Endothelial cell of umbilical vein (primary cell): Measurements from ENCODE around the gene MAST4. TPM values are rescaled to one million over a fixed set of nuclear protein-coding genes. Genes with fewer than 3 reads are reported as not detected.

Experiments
- BruUV-seq: library from RNA; stranded (reverse); fragments of 400-500 nt; replicated peaks from 2 replicates; lab custom pipeline; 2021; lab: Mats Ljungman, UMichigan
- CTCF ChIA-PET: fragments of 300-600, 350-600 bp; sonication (Branson Sonifier 250); formaldehyde crosslinking; loops from one replicate; lab custom pipeline; 2021; ENCODE audit warnings: antibody characterized with exemption, inconsistent platforms; lab: Charles Lee
- POLR2A ChIA-PET: fragments of 300-600, 350-600 bp; sonication (Branson Sonifier 250); formaldehyde crosslinking; loops from one replicate; lab custom pipeline; 2021; ENCODE audit warnings: antibody characterized with exemption, inconsistent platforms; lab: Charles Lee
- DNase-seq: peaks from one replicate; pipeline ENCODE4 v3.0.0-alpha.2; 2011; ENCODE audit warnings: low read depth, low spot score
- FAIRE-seq: peaks from 2 replicates; lab custom pipeline; 2011; peaks lifted over from hg19 to GRCh38; lab: Jason Lieb, UNC
- H2AFZ ChIP-seq: 2 replicates; pipeline ENCODE4 v1.6.0; 2012; ENCODE audit warnings: low read depth, low read length, control low read depth, inconsistent platforms
- H3K27ac ChIP-seq: 2 replicates; pipeline ENCODE4 v1.5.1; 2011; ENCODE audit warnings: low read depth, mild to moderate bottlenecking, control low read depth, low read length, moderate library complexity; ENCODE audit not compliant: insufficient read depth
- H3K27me3 ChIP-seq, 2 experiments: 2 replicates each; pipeline versions ENCODE4 v1.6.0 to v1.6.1; 2011; ENCODE audit warnings: low read length in 2 of 2, mixed read lengths in 1 of 2; ENCODE audit not compliant: control insufficient read depth in 2 of 2, insufficient read depth in 2 of 2
- H3K36me3 ChIP-seq, 2 experiments: 2 replicates in 1 of 2; 3 replicates in 1 of 2; pipeline ENCODE4 v1.5.1; 2011; ENCODE audit warnings: low read length in 2 of 2, mild to moderate bottlenecking in 1 of 2, moderate library complexity in 1 of 2; ENCODE audit not compliant: control insufficient read depth in 2 of 2, insufficient read depth in 2 of 2; ENCODE audit errors: extremely low read depth in 1 of 2
- H3K4me1 ChIP-seq: 3 replicates; pipeline ENCODE4 v1.5.1; 2011; ENCODE audit warnings: mild to moderate bottlenecking, low read length; ENCODE audit not compliant: control insufficient read depth, insufficient read depth; ENCODE audit errors: extremely low read depth
- H3K4me2 ChIP-seq: 2 replicates; pipeline ENCODE4 v1.6.1; 2011; ENCODE audit warnings: low read length, control low read depth, mixed read lengths; ENCODE audit not compliant: insufficient read depth
- H3K4me3 ChIP-seq, 3 experiments: fragments of 200-600 bp in 1 of 3; sonication (generic), shearing (Covaris generic) in 1 of 3; replicated peaks in 1 of 3; 2 replicates each; pipeline ENCODE4 v1.5.1; 2011 to 2016; ENCODE audit warnings: control low read depth in 3 of 3, low read length in 3 of 3, mild to moderate bottlenecking in 2 of 3, inconsistent platforms in 1 of 3, low read depth in 1 of 3, moderate library complexity in 1 of 3; ENCODE audit not compliant: insufficient read depth in 1 of 3
- H3K79me2 ChIP-seq: 2 replicates; pipeline ENCODE4 v1.6.0; 2012; ENCODE audit warnings: low read length, inconsistent platforms; ENCODE audit not compliant: control insufficient read depth, insufficient read depth
- H3K9ac ChIP-seq: replicated peaks from 2 replicates; pipeline ENCODE3; 2011; ENCODE audit warnings: low read length, control low read depth; ENCODE audit not compliant: insufficient read depth; ENCODE audit errors: extremely low read depth
- H3K9me1 ChIP-seq: replicated peaks from 3 replicates; pipeline ENCODE4 v1.6.0; 2011; ENCODE audit warnings: mild to moderate bottlenecking, low read length; ENCODE audit not compliant: control insufficient read depth, insufficient read depth; ENCODE audit errors: extremely low read depth
- H3K9me3 ChIP-seq: replicated peaks from 2 replicates; pipeline ENCODE4 v1.5.1; 2012; ENCODE audit warnings: low read length, inconsistent platforms; ENCODE audit not compliant: control insufficient read depth, insufficient read depth
- H4K20me1 ChIP-seq: replicated peaks from 2 replicates; pipeline ENCODE3; 2011; ENCODE audit warnings: mild to moderate bottlenecking, low read length; ENCODE audit not compliant: control insufficient read depth, insufficient read depth; ENCODE audit errors: extremely low read depth
- CTCF ChIP-seq, 2 donors: IDR thresholded peaks; 1 replicate in 1 of 2; 2 replicates in 1 of 2; pipeline ENCODE4 v1.5.1; 2011; ENCODE audit warnings: low read length in 2 of 2, mild to moderate bottlenecking in 2 of 2, moderate library complexity in 2 of 2, control low read depth in 1 of 2, inconsistent platforms in 1 of 2, low read depth in 1 of 2; ENCODE audit not compliant: insufficient read depth in 1 of 2; ENCODE audit errors: extremely low read depth in 1 of 2
- EZH2 ChIP-seq: IDR thresholded peaks from 2 replicates; pipeline ENCODE4 v1.6.1; 2012; ENCODE audit warnings: borderline replicate concordance, low read depth, mild to moderate bottlenecking, moderate library complexity, low read length, inconsistent platforms; ENCODE audit not compliant: severe bottlenecking
- FOS ChIP-seq: IDR thresholded peaks from 2 replicates; pipeline ENCODE4 v1.6.1; 2011; ENCODE audit warnings: mild to moderate bottlenecking, low read length, moderate library complexity, borderline replicate concordance; ENCODE audit not compliant: insufficient read depth
- GATA2 ChIP-seq: IDR thresholded peaks from 2 replicates; pipeline ENCODE4 v1.7.0; 2011; ENCODE audit warnings: low read depth, mild to moderate bottlenecking, moderate library complexity, mixed read lengths, low read length; ENCODE audit not compliant: insufficient read length, insufficient read depth
- JUN ChIP-seq: IDR thresholded peaks from 2 replicates; pipeline ENCODE4 v1.6.1; 2011; ENCODE audit warnings: borderline replicate concordance, low read depth; ENCODE audit not compliant: insufficient read length, insufficient read depth
- MAX ChIP-seq: IDR thresholded peaks from 2 replicates; pipeline ENCODE4 v1.6.1; 2011; ENCODE audit not compliant: insufficient read depth, insufficient read length
- MYC ChIP-seq: IDR thresholded peaks from one replicate; pipeline ENCODE4 v1.6.1; 2011; ENCODE audit warnings: mild to moderate bottlenecking, low read depth, low read length
- POLR2A ChIP-seq: IDR thresholded peaks from 2 replicates; pipeline ENCODE4 v1.6.1; 2012; ENCODE audit warnings: low read depth, mild to moderate bottlenecking, control low read depth, low read length
- POLR2AphosphoS5 ChIP-seq: IDR thresholded peaks from 2 replicates; pipeline ENCODE4 v1.6.1; 2012; ENCODE audit warnings: low read depth, mild to moderate bottlenecking, control low read depth, low read length, moderate library complexity; ENCODE audit not compliant: insufficient read depth
- dilution Hi-C: fragments of 300-500 bp; cut with MboI; formaldehyde crosslinking; loops from one replicate; pipeline ENCODE4 v1.15.0; 2019; ENCODE audit warnings: low sequenced_read_pairs; ENCODE audit not compliant: extremely low pct_ligation_motif_present
- intact Hi-C: fragments of 100-400 bp; cut with micrococcal nuclease; formaldehyde crosslinking; loops from one replicate; pipeline ENCODE4 v1.10.0; 2022
- polyA plus RNA-seq, 4 experiments: library from polyadenylated mRNA; depleted of rRNA in 3 of 4; stranded (reverse) in 3 of 4; unstranded in 1 of 4; fragments of >200 nt; gene quantifications; 2 replicates each; pipeline versions ENCODE4 v1.2.1 to v1.2.3, GENCODE V29; 2011 to 2012; ENCODE audit warnings: missing spikeins in 1 of 4
- total RNA-seq: library from RNA; stranded (reverse); gene quantifications from 2 replicates; pipeline ENCODE4 v1.2.3, GENCODE V29; 2021

The MAST4 gene
- total and polyA plus RNA-seq, 2 donors (not counting 3 experiments of a cell fraction or from before 2014, with no cell fraction given) = 40.2 to 116 TPM

- intact Hi-C loops = no loop called here
- H3K9me3 ChIP-seq = no peaks in the 10 kb centered on the region
- H3K4me3 ChIP-seq = no peak overlapping the region
- H3K4me1 ChIP-seq = no peaks in the 10 kb centered on the region
- TF ChIP-seq GATA2 (no peak), JUN (no peak), FOS (no peak), EZH2 (no peak), MAX (no peak), POLR2A (no peak), POLR2AphosphoS5 (no peak), CTCF (IDR thresholded peaks at IDR 0.05; ENCODE audit: extremely low read depth in 1 of 2, insufficient read depth in 1 of 2, low read depth in 1 of 2, low read length in 2 of 2) (no peak), MYC (no peak)
- FAIRE-seq (no peak), DNase-seq (no peak)
- ChIA-PET CTCF (no interaction called here), POLR2A (no interaction called here)
- peaks cover 4 to 8% of the 10 kb centered on the region in 2 experiments for H3K27me3 ChIP-seq
- H3K79me2 ChIP-seq = no peaks in the 10 kb centered on the region
- H4K20me1 ChIP-seq = no peaks in the 10 kb centered on the region
- H3K9me1 ChIP-seq = no peaks in the 10 kb centered on the region
- no peaks in the 10 kb centered on the region for H3K36me3 ChIP-seq
- dilution Hi-C loops = no loop called here
- no peak overlapping the region for H3K27ac ChIP-seq
- no TSS peak for BruUV-seq
- H3K9ac ChIP-seq = no peak overlapping the region
- H3K4me2 ChIP-seq = no peak overlapping the region
- no peak overlapping the region for H2AFZ ChIP-seq
Observed at GRCh38 chr5:66615136-66615535, 18.9 kb downstream of the MAST4 start.
